Gastroesophageal sphincter (tissue), 4 donors: Measurements from ENCODE around the gene HARBI1. TPM values are rescaled to one million over a fixed set of nuclear protein-coding genes. Genes with fewer than 3 reads are reported as not detected.

ENCODE experiments used
- ATAC-seq: fragments of 150-250 bp; one replicate; pipeline ENCODE4 v1.9.1; 2016; ENCODE audit warnings: mild to moderate bottlenecking, moderate library complexity
- H3K27ac ChIP-seq, 4 donors: fragments of 200-600 bp; sonication (generic) in 3 of 4; 1 replicate in 3 of 4; 2 replicates in 1 of 4; pipeline ENCODE4 v1.5.1; 2016 to 2019
- H3K27me3 ChIP-seq: fragments of 200-600 bp; sonication (generic); one replicate; pipeline ENCODE4 v1.5.1; 2019
- H3K36me3 ChIP-seq, 2 donors: fragments of 200-600 bp; sonication (generic); one replicate each; pipeline ENCODE4 v1.5.1; 2019; ENCODE audit warnings: control low read depth in 1 of 2
- H3K4me1 ChIP-seq, 3 donors: fragments of 200-600 bp; sonication (generic); 1 replicate in 2 of 3; 2 replicates in 1 of 3; pipeline ENCODE4 v1.5.1; 2016 to 2019; ENCODE audit warnings: control low read depth in 2 of 3
- H3K4me3 ChIP-seq, 2 donors: fragments of 200-600 bp; sonication (generic); one replicate each; pipeline ENCODE4 v1.5.1; 2019; ENCODE audit warnings: mild to moderate bottlenecking in 1 of 2, moderate library complexity in 1 of 2
- H3K9me3 ChIP-seq, 3 donors: fragments of 200-600 bp; sonication (generic); one replicate each; pipeline ENCODE4 v1.5.1; 2017 to 2019; ENCODE audit warnings: control low read depth in 2 of 3
- EP300 ChIP-seq: sonication (generic); formaldehyde crosslinking; IDR thresholded peaks from one replicate; pipeline ENCODE4 v1.6.1; 2017; ENCODE audit warnings: antibody characterized with exemption, mild to moderate bottlenecking
- POLR2A ChIP-seq, 2 donors: fragments of 450-650 bp; IDR thresholded peaks; one replicate each; pipeline ENCODE4 v1.6.1; 2017; ENCODE audit warnings: antibody characterized with exemption in 2 of 2, mild to moderate bottlenecking in 2 of 2, moderate library complexity in 1 of 2
- POLR2AphosphoS5 ChIP-seq: sonication (generic); formaldehyde crosslinking; IDR thresholded peaks from one replicate; pipeline ENCODE4 v1.6.1; 2017; ENCODE audit warnings: antibody characterized with exemption
- WGBS, 2 donors: methylation state at CpG; one replicate each; pipeline ENCODE4 v1.1.5; 2018; ENCODE audit warnings: low coverage in 1 of 2; 5-methylcytosine and 5-hydroxymethylcytosine counted together
- total RNA-seq, 4 donors: library from RNA; depleted of rRNA; stranded (reverse); fragments of >200 nt; gene quantifications; one replicate each; pipeline ENCODE4 v1.1.0, GENCODE V29; 2016
- TF ChIP-seq, protein P1 (sequence below), 4 experiments: fragments of 200-600 bp in 2 of 4; fragments of 450-650 bp in 2 of 4; sonication (generic) in 1 of 4; IDR thresholded peaks; one replicate each; pipeline ENCODE4 v1.5.1; 2017 to 2019; ENCODE audit warnings: antibody characterized with exemption in 4 of 4, mild to moderate bottlenecking in 2 of 4, moderate library complexity in 2 of 4

The HARBI1 gene
- total RNA-seq, 4 donors from 2014 or later, result 1.9 to 4.2 (median 2.5) TPM

DNA sequence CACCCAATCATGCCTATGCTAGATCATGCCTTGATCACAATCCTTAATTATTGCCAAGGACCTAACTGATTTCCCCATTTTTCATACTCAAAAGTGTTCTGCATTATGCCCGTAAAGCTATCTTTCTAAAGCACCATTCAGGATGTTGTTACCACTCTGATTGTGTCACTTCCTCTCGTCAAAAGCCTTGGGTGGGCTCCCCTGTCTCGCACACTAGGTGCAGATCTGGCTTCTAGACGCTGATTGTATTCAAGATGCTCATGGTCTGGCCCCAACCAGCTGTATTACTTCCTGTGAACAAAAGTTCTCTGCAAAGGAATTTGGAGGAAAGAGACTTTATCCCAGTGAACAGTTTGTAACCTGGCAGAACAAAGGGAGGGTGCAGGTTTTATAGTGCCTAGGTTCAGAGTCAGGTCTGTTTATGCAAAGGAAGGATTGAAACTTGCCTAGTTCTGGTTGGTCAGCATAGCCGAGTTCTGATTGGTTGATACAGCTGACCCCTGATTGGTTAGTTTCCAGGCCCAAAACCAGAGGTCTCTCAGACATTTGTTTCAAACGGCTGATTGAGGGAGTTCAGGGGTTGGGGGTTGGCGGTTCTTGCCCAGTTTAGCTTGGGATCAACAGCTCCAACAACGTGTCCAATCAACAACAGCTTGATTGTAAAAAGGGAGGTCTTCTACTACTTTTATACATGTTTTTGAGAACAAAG, 25.8 kb upstream of the HARBI1 start:
- H3K27ac ChIP-seq, result no peak overlapping the region
- no peak for ATAC-seq
- 85 to 87% methylated on average over 4 to 6 of the region's 8 CpGs for WGBS, 2 donors
- peaks cover 0 to 6% (median 0%) of the 10 kb centered on the region in 3 donors for H3K4me1 ChIP-seq
- peaks cover 3 to 85% of the 10 kb centered on the region in 2 donors for H3K36me3 ChIP-seq
- H3K4me3 ChIP-seq, result no peak overlapping the region
- TF ChIP-seq, protein P1, sequence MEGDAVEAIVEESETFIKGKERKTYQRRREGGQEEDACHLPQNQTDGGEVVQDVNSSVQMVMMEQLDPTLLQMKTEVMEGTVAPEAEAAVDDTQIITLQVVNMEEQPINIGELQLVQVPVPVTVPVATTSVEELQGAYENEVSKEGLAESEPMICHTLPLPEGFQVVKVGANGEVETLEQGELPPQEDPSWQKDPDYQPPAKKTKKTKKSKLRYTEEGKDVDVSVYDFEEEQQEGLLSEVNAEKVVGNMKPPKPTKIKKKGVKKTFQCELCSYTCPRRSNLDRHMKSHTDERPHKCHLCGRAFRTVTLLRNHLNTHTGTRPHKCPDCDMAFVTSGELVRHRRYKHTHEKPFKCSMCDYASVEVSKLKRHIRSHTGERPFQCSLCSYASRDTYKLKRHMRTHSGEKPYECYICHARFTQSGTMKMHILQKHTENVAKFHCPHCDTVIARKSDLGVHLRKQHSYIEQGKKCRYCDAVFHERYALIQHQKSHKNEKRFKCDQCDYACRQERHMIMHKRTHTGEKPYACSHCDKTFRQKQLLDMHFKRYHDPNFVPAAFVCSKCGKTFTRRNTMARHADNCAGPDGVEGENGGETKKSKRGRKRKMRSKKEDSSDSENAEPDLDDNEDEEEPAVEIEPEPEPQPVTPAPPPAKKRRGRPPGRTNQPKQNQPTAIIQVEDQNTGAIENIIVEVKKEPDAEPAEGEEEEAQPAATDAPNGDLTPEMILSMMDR (IDR thresholded peaks at IDR 0.05), result no peak
- TF ChIP-seq EP300, result no peak
- no peak for TF ChIP-seq POLR2A (IDR thresholded peaks at IDR 0.05)
- no peak for TF ChIP-seq POLR2AphosphoS5
- H3K9me3 ChIP-seq, result no peaks in the 10 kb centered on the region
- H3K27me3 ChIP-seq, result no peaks in the 10 kb centered on the region

DNA sequence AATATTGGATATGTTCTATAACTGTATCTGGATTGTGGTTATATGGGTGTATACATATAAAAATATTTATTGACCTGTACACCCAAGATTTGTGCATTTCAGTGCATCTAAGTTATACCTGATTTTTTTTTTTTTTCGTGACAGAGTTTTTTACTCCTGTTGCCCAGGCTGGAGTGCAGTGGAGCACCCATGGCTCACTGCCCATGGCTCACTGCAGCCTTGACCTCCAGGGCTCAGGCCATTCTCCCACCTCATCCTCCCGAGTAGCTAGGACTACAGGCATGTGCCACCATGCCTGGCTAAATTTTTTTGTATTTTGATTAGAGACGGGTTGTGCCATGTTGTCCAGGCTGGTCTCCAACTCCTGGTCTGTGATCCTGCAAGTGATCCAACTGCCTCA, 24.6 kb upstream of the HARBI1 start:
- H3K36me3 ChIP-seq, result peaks cover 3 to 77% of the 10 kb centered on the region in 2 donors
- WGBS, 2 donors, result 67 to 80% methylated on average over 2 to 3 of the region's 3 CpGs
- H3K9me3 ChIP-seq, result no peaks in the 10 kb centered on the region
- TF ChIP-seq, protein P1 (IDR thresholded peaks at IDR 0.05), result no peak
- TF ChIP-seq POLR2AphosphoS5, result no peak
- no peak for TF ChIP-seq POLR2A (IDR thresholded peaks at IDR 0.05)
- TF ChIP-seq EP300, result no peak
- H3K4me3 ChIP-seq, result no peak overlapping the region
- no peaks in the 10 kb centered on the region for H3K27me3 ChIP-seq
- ATAC-seq, result no peak
- no peak overlapping the region for H3K27ac ChIP-seq
- no peaks in the 10 kb centered on the region for H3K4me1 ChIP-seq

DNA sequence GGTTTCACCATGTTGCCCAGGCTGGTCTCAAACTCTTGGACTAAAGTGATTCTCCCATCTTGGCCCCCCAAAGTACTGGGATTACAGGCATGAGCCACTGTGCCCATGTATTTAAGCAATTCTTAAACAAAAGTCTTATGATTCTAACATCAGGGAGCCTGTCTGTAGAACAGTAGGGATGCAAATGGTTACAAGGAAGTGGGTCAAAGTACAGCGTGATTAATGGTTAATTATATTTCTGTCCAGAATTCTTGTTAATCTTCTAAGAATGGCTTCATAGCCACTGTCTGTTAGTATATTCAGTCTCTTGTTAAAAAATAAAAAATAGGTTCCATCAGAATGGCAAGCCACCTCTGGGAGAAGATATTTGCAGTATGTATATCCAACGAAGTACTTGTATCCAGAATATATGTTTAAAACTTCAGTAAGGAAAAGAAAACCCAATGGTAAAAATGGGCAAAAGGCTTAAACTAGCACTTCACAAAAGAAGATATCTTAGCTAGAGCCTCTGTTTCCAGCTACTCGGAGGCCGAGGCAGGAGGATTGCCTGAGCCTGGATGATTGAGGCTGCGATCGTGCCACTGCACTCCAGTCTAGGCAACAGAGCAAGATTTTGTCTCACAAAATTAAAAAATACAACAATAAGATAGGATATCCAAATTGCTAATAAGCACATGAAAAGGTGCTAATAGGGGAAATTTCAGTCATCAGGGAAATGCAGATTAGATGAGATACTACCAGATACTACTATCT, 23.2 kb upstream of the HARBI1 start:
- no peak for ATAC-seq
- WGBS, 2 donors, result 92 to 93% methylated on average over 3 to 6 of the region's 6 CpGs
- H3K36me3 ChIP-seq, result peaks cover 3 to 72% of the 10 kb centered on the region in 2 donors
- H3K9me3 ChIP-seq, result no peaks in the 10 kb centered on the region
- H3K4me3 ChIP-seq, result no peak overlapping the region
- no peak overlapping the region for H3K27ac ChIP-seq
- no peak for TF ChIP-seq EP300
- TF ChIP-seq POLR2AphosphoS5, result no peak
- no peak for TF ChIP-seq POLR2A (IDR thresholded peaks at IDR 0.05)
- TF ChIP-seq, protein P1 (IDR thresholded peaks at IDR 0.05), result no peak
- H3K27me3 ChIP-seq, result no peaks in the 10 kb centered on the region
- no peaks in the 10 kb centered on the region for H3K4me1 ChIP-seq

DNA sequence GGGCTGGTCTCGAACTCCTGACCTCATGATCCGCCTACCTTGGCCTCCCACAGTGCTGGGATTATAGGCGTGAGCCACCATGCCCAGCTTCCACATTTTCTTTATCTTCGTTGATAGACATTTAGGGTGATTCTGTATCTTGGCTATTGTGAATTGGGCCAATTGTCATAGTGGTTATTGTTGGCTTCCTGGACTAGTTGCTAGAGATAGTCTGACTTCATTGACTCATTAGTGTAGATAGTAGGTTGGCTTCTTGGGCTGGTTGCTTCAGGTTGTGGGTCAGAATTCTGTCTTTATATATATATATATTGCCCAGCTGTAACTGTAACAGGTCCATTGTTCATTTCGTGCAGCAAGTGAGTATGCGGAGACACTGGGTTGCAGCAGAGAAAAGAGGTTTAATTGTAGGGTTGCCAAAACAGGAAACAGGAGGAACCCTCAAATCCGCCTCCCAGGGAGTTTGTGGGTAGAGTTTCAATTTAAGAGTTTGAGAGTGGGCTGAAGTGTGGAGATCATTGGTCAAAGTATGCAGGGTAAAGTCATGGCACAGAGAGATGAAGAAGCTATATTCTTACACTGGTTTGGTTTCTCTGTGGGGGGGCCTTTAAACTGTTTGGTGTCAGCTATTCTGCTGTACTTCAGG, 22.3 kb upstream of the HARBI1 start:
- H3K27ac ChIP-seq, result no peak overlapping the region
- H3K4me3 ChIP-seq, result no peak overlapping the region
- ATAC-seq, result no peak

More for the DNA sequence above, 22.3 kb upstream of the HARBI1 start:
- WGBS, 2 donors, result 90 to 93% methylated on average over 3 to 7 of the region's 7 CpGs
- H3K27me3 ChIP-seq, result no peaks in the 10 kb centered on the region
- H3K4me1 ChIP-seq, result no peaks in the 10 kb centered on the region
- H3K9me3 ChIP-seq, result no peaks in the 10 kb centered on the region
- H3K36me3 ChIP-seq, result peaks cover 1 to 66% of the 10 kb centered on the region in 2 donors
- no peak for TF ChIP-seq POLR2A (IDR thresholded peaks at IDR 0.05)
- TF ChIP-seq, protein P1 (IDR thresholded peaks at IDR 0.05), result no peak
- no peak for TF ChIP-seq POLR2AphosphoS5
